GM12878 (cell line): Measurements from ENCODE around the gene E2F1. TPM values are rescaled to one million over a fixed set of nuclear protein-coding genes. Genes with fewer than 3 reads are reported as not detected.

Source experiments
- ATAC-seq: fragments of 200-7000 bp; cut with Tn5 transposase; 3 replicates; pipeline ENCODE4 v1.9.1; 2020; ENCODE audit warnings: mild to moderate bottlenecking, moderate library complexity
- BruUV-seq: library from RNA; stranded (reverse); fragments of 400-500 nt; replicated peaks from 2 replicates; lab custom pipeline; 2021; lab: Mats Ljungman, UMichigan
- CTCF ChIA-PET: fragments of 300-600 bp; sonication (Branson Sonifier 250); formaldehyde crosslinking; extraction: SDS; loops from one replicate; lab custom pipeline; 2021; ENCODE audit warnings: inconsistent platforms; lab: Yijun Ruan, JAX
- POLR2A ChIA-PET: fragments of 350-600 bp; formaldehyde crosslinking; extraction: SDS; loops from one replicate; lab custom pipeline; 2021; ENCODE audit warnings: inconsistent platforms; lab: Charles Lee
- RAD21 ChIA-PET: fragments of 300-600 bp; sonication (Branson Sonifier 250); formaldehyde crosslinking; loops from one replicate; lab custom pipeline; 2023; ENCODE audit warnings: antibody characterized with exemption; ENCODE audit not compliant: unreplicated experiment; lab: Charles Lee
- SMC1A ChIA-PET: fragments of 300-600 bp; sonication (Branson Sonifier 250); formaldehyde crosslinking; loops from one replicate; lab custom pipeline; 2023; ENCODE audit not compliant: unreplicated experiment, uncharacterized antibody; lab: Charles Lee
- DNase-seq: peaks from one replicate; pipeline ENCODE4 v3.0.0-alpha.2; 2011; ENCODE audit warnings: low read depth, low spot score
- FAIRE-seq: peaks from 3 replicates; lab custom pipeline; 2011; peaks lifted over from hg19 to GRCh38; lab: Jason Lieb, UNC
- H2AFZ ChIP-seq: 2 replicates; pipeline ENCODE4 v1.6.0; 2011; ENCODE audit warnings: low read depth, low read length, control low read depth; ENCODE audit not compliant: control insufficient read depth
- H3K27ac ChIP-seq: 2 replicates; pipeline ENCODE4 v1.5.1; 2011; ENCODE audit warnings: control low read depth; ENCODE audit not compliant: control insufficient read depth, insufficient read depth
- H3K27me3 ChIP-seq, 2 experiments: replicated peaks in 1 of 2; 2 replicates each; pipeline versions ENCODE4 v1.6.0 to v1.6.1; 2011; ENCODE audit warnings: low read length in 1 of 2; ENCODE audit not compliant: control insufficient read depth in 2 of 2, insufficient read depth in 2 of 2
- H3K36me3 ChIP-seq, 2 experiments: 2 replicates each; pipeline ENCODE4 v1.5.1; 2011; ENCODE audit warnings: low read length in 1 of 2; ENCODE audit not compliant: control insufficient read depth in 2 of 2, insufficient read depth in 2 of 2
- H3K4me1 ChIP-seq: 2 replicates; pipeline ENCODE4 v1.6.1; 2011; ENCODE audit warnings: mild to moderate bottlenecking, low read length, moderate library complexity, mixed read lengths; ENCODE audit not compliant: control insufficient read depth, insufficient read depth
- H3K4me2 ChIP-seq: 2 replicates; pipeline ENCODE4 v1.6.0; 2011; ENCODE audit warnings: control low read depth; ENCODE audit not compliant: control insufficient read depth, insufficient read depth
- H3K4me3 ChIP-seq: fragments of 200-600 bp; sonication (generic); 2 replicates; pipeline ENCODE4 v1.5.1; 2016
- H3K79me2 ChIP-seq: 2 replicates; pipeline ENCODE4 v1.6.0; 2011; ENCODE audit warnings: low read length; ENCODE audit not compliant: control insufficient read depth, insufficient read depth
- H3K9ac ChIP-seq: 2 replicates; pipeline ENCODE4 v1.8.0; 2011; ENCODE audit warnings: low read length, control low read depth, mixed read lengths; ENCODE audit not compliant: control insufficient read depth, insufficient read depth
- H3K9me3 ChIP-seq: replicated peaks from 3 replicates; pipeline ENCODE4 v1.5.1; 2011; ENCODE audit warnings: mild to moderate bottlenecking, low read length; ENCODE audit not compliant: control insufficient read depth, insufficient read depth
- H4K20me1 ChIP-seq: 2 replicates; pipeline ENCODE4 v1.6.0; 2011; ENCODE audit not compliant: control insufficient read depth, insufficient read depth
- CREB1 ChIP-seq: IDR thresholded peaks from 2 replicates; pipeline ENCODE4 v1.6.1; 2012; ENCODE audit warnings: low read depth, mild to moderate bottlenecking, inconsistent platforms
- GATAD2B ChIP-seq: fragments of 450-650 bp; conservative IDR thresholded peaks from 2 replicates; pipeline ENCODE4 v1.6.1; 2017; ENCODE audit warnings: low read depth, mild to moderate bottlenecking, moderate library complexity
- HCFC1 ChIP-seq: fragments of 150-350 bp; IDR thresholded peaks from 2 replicates; pipeline ENCODE4 v1.6.1; 2014; ENCODE audit warnings: low read length
- KDM1A ChIP-seq: fragments of 200-600 bp; sonication (generic); IDR thresholded peaks from 2 replicates; pipeline ENCODE4 v1.6.1; 2016; ENCODE audit warnings: borderline replicate concordance
- POLR2AphosphoS2 ChIP-seq: IDR thresholded peaks from 2 replicates; pipeline ENCODE4 v1.6.1; 2011; ENCODE audit warnings: low read depth, mild to moderate bottlenecking, low read length, improper control_type of control experiment, moderate library complexity
- RCOR1 ChIP-seq: conservative IDR thresholded peaks from 2 replicates; pipeline ENCODE4 v1.6.1; 2012; ENCODE audit warnings: low read depth, low read length, improper control_type of control experiment
- TAF1 ChIP-seq: IDR thresholded peaks from 2 replicates; pipeline ENCODE4 v1.6.1; 2011; ENCODE audit warnings: mild to moderate bottlenecking, low read depth, low read length, borderline replicate concordance
- TCF3 ChIP-seq: IDR thresholded peaks from 2 replicates; pipeline ENCODE4 v1.6.1; 2012; ENCODE audit warnings: low read depth, mild to moderate bottlenecking, low read length, borderline replicate concordance; ENCODE audit not compliant: insufficient read depth
- ZNF384 ChIP-seq: IDR thresholded peaks from 2 replicates; pipeline ENCODE4 v1.6.1; 2012; ENCODE audit warnings: low read depth, mild to moderate bottlenecking, low read length, improper control_type of control experiment, borderline replicate concordance
- WGBS: methylation state at CpG from one replicate; pipeline ENCODE4 v1.1.6; 2016; ENCODE audit warnings: low lambda C conversion rate; ENCODE audit not compliant: insufficient replicate concordance, insufficient coverage; ENCODE audit errors: missing lambda C conversion rate; 5-methylcytosine and 5-hydroxymethylcytosine counted together
- in situ Hi-C: fragments of 300-500 bp; cut with MboI; formaldehyde crosslinking; loops from 9 replicates; pipeline ENCODE4 v1.14.3; 2018; ENCODE audit warnings: mixed read lengths
- intact Hi-C: fragments of 100-400 bp; cut with micrococcal nuclease; formaldehyde crosslinking; loops from one replicate; pipeline ENCODE4 v1.14.2; 2022; ENCODE audit not compliant: unreplicated experiment
- polyA plus RNA-seq, 11 experiments: library from polyadenylated mRNA; depleted of rRNA in 4 of 11; unstranded in 6 of 11; stranded (reverse) in 5 of 11; fragments of >200 nt; fragmentation: Nextera tagmentation in 4 of 11; fragmentation: Illumina TruSeq in 1 of 11; extraction: Ambion mirVana in 4 of 11; extraction: Trizol in 1 of 11; gene quantifications; 1 replicate in 1 of 11; 2 replicates in 10 of 11; pipeline versions ENCODE4 v1.2.1 to v1.2.3, GENCODE V29; 2011 to 2016; ENCODE audit warnings: inconsistent platforms in 2 of 11, missing spikeins in 2 of 11, low read depth in 1 of 11
- total RNA-seq, 4 experiments: library from RNA; depleted of rRNA in 3 of 4; stranded (reverse); fragments of >200 nt in 3 of 4; fragmentation: Illumina TruSeq in 1 of 4; extraction: Trizol in 1 of 4; gene quantifications; 2 replicates each; pipeline versions ENCODE4 v1.2.1 to v1.2.3, GENCODE V29; 2013 to 2021
- TF ChIP-seq, protein P1 (sequence below): fragments of 450-650 bp; IDR thresholded peaks from 2 replicates; pipeline ENCODE4 v1.6.1; 2016; ENCODE audit warnings: mild to moderate bottlenecking
- TF ChIP-seq, protein P2 (sequence below): fragments of 450-650 bp; IDR thresholded peaks from 2 replicates; pipeline ENCODE4 v1.6.1; 2018; ENCODE audit warnings: borderline replicate concordance, mild to moderate bottlenecking; ENCODE audit not compliant: partially characterized antibody
- TF ChIP-seq, protein P3 (sequence below): fragments of 450-650 bp; formaldehyde crosslinking; IDR thresholded peaks from 2 replicates; pipeline ENCODE4 v1.4.0; 2022; ENCODE audit warnings: mild to moderate bottlenecking, moderate library complexity
- TF ChIP-seq, protein P4 (sequence below): fragments of 150-350 bp; IDR thresholded peaks from 2 replicates; pipeline ENCODE4 v1.6.1; 2016; ENCODE audit warnings: low read depth, low read length

The E2F1 gene
- total and polyA plus RNA-seq, 10 of the 15 experiments (the other 5 are each of a cell fraction or from before 2014, with no cell fraction given) = 0.29 to 50.2 (median 19.7) TPM

DNA sequence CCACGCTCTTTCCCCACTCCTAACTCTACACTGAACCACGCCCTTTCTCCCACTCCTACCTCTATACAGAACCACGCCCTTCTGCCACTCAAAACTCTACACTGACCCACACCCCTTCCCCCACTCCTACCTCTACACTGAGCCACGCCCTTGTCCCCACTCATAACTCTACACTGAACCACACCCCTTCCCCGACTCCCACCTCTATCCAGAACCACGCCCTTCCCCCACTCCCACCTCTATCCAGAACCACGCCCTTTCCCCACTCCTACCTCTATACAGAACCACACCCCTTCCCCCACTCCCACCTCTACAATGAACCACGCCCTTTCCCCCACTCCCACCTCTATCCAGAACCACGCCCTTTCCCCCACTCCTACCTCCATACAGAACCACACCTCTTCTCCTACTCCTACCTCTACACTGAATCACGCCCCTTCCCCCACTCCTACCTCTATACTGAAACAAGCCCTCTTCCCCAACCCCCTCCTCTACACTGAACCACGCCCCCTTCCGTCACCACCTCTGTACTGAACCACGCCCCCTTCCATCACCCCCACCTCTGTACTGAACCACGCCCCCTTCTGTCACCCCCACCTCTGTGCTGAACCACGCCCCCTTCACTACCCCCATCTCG, 23.8 kb upstream of the E2F1 start:
- Histone ChIP-seq H2AFZ (no peak overlapping the region), H3K27ac (no peak overlapping the region), H3K9ac (no peak overlapping the region), H4K20me1 (no peaks in the 10 kb centered on the region), H3K4me3 (no peak overlapping the region), H3K4me2 (no peak overlapping the region), H3K9me3 (no peaks in the 10 kb centered on the region), H3K79me2 (no peaks in the 10 kb centered on the region), H3K36me3 (0 out of 4 replicates have a peak, but pooled peaks cover 0 to 2% of the 10 kb centered on the region in 2 experiments), H3K27me3 (no peaks in the 10 kb centered on the region), H3K4me1 (no peaks in the 10 kb centered on the region)
- FAIRE-seq = no peak
- WGBS = 66% methylated on average over 15 of the region's 16 CpGs
- SMC1A ChIA-PET = no interaction called here
- RAD21 ChIA-PET = no interaction called here
- no peak for DNase-seq
- intact Hi-C loops = no loop called here
- POLR2A ChIA-PET = no interaction called here
- no TSS peak for BruUV-seq
- ATAC-seq = no peak
- CTCF ChIA-PET = no interaction called here
- in situ Hi-C loops = no loop called here
- TF ChIP-seq, protein P1, sequence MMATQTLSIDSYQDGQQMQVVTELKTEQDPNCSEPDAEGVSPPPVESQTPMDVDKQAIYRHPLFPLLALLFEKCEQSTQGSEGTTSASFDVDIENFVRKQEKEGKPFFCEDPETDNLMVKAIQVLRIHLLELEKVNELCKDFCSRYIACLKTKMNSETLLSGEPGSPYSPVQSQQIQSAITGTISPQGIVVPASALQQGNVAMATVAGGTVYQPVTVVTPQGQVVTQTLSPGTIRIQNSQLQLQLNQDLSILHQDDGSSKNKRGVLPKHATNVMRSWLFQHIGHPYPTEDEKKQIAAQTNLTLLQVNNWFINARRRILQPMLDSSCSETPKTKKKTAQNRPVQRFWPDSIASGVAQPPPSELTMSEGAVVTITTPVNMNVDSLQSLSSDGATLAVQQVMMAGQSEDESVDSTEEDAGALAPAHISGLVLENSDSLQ = no peak
- TF ChIP-seq HCFC1 (no peak), CREB1 (no peak), RCOR1 (no peak), TAF1 (no peak), ZNF384 (no peak), TCF3 (no peak), POLR2AphosphoS2 (no peak), KDM1A (no peak), GATAD2B (no peak)
- TF ChIP-seq, protein P2, sequence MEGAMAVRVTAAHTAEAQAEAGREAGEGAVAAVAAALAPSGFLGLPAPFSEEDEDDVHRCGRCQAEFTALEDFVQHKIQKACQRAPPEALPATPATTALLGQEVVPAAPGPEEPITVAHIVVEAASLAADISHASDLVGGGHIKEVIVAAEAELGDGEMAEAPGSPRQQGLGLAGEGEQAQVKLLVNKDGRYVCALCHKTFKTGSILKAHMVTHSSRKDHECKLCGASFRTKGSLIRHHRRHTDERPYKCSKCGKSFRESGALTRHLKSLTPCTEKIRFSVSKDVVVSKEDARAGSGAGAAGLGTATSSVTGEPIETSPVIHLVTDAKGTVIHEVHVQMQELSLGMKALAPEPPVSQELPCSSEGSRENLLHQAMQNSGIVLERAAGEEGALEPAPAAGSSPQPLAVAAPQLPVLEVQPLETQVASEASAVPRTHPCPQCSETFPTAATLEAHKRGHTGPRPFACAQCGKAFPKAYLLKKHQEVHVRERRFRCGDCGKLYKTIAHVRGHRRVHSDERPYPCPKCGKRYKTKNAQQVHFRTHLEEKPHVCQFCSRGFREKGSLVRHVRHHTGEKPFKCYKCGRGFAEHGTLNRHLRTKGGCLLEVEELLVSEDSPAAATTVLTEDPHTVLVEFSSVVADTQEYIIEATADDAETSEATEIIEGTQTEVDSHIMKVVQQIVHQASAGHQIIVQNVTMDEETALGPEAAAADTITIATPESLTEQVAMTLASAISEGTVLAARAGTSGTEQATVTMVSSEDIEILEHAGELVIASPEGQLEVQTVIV = no peak
- TF ChIP-seq, protein P3, sequence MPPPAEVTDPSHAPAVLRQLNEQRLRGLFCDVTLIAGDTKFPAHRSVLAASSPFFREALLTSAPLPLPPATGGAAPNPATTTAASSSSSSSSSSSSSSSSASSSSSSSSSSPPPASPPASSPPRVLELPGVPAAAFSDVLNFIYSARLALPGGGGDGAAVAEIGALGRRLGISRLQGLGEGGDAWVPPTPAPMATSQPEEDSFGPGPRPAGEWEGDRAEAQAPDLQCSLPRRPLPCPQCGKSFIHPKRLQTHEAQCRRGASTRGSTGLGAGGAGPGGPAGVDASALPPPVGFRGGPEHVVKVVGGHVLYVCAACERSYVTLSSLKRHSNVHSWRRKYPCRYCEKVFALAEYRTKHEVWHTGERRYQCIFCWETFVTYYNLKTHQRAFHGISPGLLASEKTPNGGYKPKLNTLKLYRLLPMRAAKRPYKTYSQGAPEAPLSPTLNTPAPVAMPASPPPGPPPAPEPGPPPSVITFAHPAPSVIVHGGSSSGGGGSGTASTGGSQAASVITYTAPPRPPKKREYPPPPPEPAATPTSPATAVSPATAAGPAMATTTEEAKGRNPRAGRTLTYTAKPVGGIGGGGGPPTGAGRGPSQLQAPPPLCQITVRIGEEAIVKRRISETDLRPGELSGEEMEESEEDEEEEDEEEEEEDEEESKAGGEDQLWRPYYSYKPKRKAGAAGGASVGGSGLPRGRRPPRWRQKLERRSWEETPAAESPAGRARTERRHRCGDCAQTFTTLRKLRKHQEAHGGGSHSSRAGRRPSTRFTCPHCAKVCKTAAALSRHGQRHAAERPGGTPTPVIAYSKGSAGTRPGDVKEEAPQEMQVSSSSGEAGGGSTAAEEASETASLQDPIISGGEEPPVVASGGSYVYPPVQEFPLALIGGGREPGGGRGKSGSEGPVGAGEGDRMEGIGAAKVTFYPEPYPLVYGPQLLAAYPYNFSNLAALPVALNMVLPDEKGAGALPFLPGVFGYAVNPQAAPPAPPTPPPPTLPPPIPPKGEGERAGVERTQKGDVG (CRISPR knock-in tag) = no peak
- TF ChIP-seq, protein P4, sequence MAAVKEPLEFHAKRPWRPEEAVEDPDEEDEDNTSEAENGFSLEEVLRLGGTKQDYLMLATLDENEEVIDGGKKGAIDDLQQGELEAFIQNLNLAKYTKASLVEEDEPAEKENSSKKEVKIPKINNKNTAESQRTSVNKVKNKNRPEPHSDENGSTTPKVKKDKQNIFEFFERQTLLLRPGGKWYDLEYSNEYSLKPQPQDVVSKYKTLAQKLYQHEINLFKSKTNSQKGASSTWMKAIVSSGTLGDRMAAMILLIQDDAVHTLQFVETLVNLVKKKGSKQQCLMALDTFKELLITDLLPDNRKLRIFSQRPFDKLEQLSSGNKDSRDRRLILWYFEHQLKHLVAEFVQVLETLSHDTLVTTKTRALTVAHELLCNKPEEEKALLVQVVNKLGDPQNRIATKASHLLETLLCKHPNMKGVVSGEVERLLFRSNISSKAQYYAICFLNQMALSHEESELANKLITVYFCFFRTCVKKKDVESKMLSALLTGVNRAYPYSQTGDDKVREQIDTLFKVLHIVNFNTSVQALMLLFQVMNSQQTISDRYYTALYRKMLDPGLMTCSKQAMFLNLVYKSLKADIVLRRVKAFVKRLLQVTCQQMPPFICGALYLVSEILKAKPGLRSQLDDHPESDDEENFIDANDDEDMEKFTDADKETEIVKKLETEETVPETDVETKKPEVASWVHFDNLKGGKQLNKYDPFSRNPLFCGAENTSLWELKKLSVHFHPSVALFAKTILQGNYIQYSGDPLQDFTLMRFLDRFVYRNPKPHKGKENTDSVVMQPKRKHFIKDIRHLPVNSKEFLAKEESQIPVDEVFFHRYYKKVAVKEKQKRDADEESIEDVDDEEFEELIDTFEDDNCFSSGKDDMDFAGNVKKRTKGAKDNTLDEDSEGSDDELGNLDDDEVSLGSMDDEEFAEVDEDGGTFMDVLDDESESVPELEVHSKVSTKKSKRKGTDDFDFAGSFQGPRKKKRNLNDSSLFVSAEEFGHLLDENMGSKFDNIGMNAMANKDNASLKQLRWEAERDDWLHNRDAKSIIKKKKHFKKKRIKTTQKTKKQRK = no peak
